Endothelial cell of umbilical vein (primary cell): ENCODE data around the gene OPTC.
"Not testable (repeated sequence)": the region's sequence is repeated elsewhere in the genome, so short reads cannot be mapped to it uniquely, and the experiment has no call there.

Experiments
- EZH2 ChIP-seq: IDR thresholded peaks from 2 replicates; pipeline ENCODE4 v1.6.1; 2012; ENCODE audit warnings: borderline replicate concordance, low read depth, mild to moderate bottlenecking, moderate library complexity, low read length, inconsistent platforms; ENCODE audit not compliant: severe bottlenecking
- JUN ChIP-seq: IDR thresholded peaks from 2 replicates; pipeline ENCODE4 v1.6.1; 2011; ENCODE audit warnings: borderline replicate concordance, low read depth; ENCODE audit not compliant: insufficient read length, insufficient read depth
- MAX ChIP-seq: IDR thresholded peaks from 2 replicates; pipeline ENCODE4 v1.6.1; 2011; ENCODE audit not compliant: insufficient read depth, insufficient read length
- POLR2A ChIP-seq: IDR thresholded peaks from 2 replicates; pipeline ENCODE4 v1.6.1; 2012; ENCODE audit warnings: low read depth, mild to moderate bottlenecking, control low read depth, low read length
- POLR2AphosphoS5 ChIP-seq: IDR thresholded peaks from 2 replicates; pipeline ENCODE4 v1.6.1; 2012; ENCODE audit warnings: low read depth, mild to moderate bottlenecking, control low read depth, low read length, moderate library complexity; ENCODE audit not compliant: insufficient read depth
- TF ChIP-seq, protein P1 (sequence below), 2 donors: IDR thresholded peaks; 1 replicate in 1 of 2; 2 replicates in 1 of 2; pipeline ENCODE4 v1.5.1; 2011; ENCODE audit warnings: low read length in 2 of 2, mild to moderate bottlenecking in 2 of 2, moderate library complexity in 2 of 2, control low read depth in 1 of 2, inconsistent platforms in 1 of 2, low read depth in 1 of 2; ENCODE audit not compliant: insufficient read depth in 1 of 2; ENCODE audit errors: extremely low read depth in 1 of 2

DNA sequence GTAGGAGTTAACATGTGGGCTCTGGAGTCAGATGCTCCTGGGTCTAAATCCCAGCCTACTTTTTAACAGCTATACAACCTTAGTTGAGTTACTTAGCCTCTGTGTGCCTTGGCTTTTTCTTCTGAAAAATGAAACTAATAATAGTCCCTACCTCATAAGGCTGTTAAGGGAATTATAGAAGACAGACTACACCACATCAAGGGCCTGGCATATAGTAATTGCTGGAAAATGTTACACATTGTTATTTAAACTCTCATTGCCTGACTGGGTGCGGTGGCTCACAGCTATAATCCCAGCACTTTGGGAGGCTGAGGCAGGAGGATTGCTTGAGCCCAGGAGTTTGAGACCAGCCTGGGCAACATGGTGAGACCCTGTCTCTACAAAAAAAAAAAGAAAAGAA, 46.4 kb upstream of the OPTC start:
- TF ChIP-seq, protein P1, sequence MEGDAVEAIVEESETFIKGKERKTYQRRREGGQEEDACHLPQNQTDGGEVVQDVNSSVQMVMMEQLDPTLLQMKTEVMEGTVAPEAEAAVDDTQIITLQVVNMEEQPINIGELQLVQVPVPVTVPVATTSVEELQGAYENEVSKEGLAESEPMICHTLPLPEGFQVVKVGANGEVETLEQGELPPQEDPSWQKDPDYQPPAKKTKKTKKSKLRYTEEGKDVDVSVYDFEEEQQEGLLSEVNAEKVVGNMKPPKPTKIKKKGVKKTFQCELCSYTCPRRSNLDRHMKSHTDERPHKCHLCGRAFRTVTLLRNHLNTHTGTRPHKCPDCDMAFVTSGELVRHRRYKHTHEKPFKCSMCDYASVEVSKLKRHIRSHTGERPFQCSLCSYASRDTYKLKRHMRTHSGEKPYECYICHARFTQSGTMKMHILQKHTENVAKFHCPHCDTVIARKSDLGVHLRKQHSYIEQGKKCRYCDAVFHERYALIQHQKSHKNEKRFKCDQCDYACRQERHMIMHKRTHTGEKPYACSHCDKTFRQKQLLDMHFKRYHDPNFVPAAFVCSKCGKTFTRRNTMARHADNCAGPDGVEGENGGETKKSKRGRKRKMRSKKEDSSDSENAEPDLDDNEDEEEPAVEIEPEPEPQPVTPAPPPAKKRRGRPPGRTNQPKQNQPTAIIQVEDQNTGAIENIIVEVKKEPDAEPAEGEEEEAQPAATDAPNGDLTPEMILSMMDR (IDR thresholded peaks at IDR 0.05; ENCODE audit: extremely low read depth in 1 of 2, insufficient read depth in 1 of 2, low read depth in 1 of 2, low read length in 2 of 2): not testable (repeated sequence)
- TF ChIP-seq POLR2A, MAX, POLR2AphosphoS5, EZH2, JUN: not testable (repeated sequence)
